ENCODE data around the gene DRAM2. TPM values are rescaled to one million over a fixed set of nuclear protein-coding genes. Genes with fewer than 3 reads are reported as not detected.
"Not testable (repeated sequence)": the region's sequence is repeated elsewhere in the genome, so short reads cannot be mapped to it uniquely, and the experiment has no call there.

The DRAM2 gene
- total and polyA plus RNA-seq, 7 experiments from 2014 or later: 26.9 to 87.5 (median 47.4) TPM

GRCh38 chr1:111079329-111079728 lies 60.6 kb downstream of the DRAM2 start:
- H3K27me3 Mint-ChIP-seq: peaks cover 0 to 54% (median 39%) of the 10 kb centered on the region in 5 donors
- H3K4me3 ChIP-seq (ENCODE audit: low read length); ATAC-seq; H3K36me3 ChIP-seq (ENCODE audit: control insufficient read depth in 2 of 3, insufficient read depth in 3 of 3, low read length in 3 of 3); H3K27ac ChIP-seq (ENCODE audit: low read depth, low read length); POLR2A ChIA-PET; H3K4me3 Mint-ChIP-seq; H3K27ac Mint-ChIP-seq; CTCF ChIA-PET; DNase-seq; intact Hi-C loops (cut with micrococcal nuclease); H3K36me3 Mint-ChIP-seq; H3K4me1 ChIP-seq (ENCODE audit: control insufficient read depth in 2 of 2, insufficient read depth in 2 of 2, low read length in 2 of 2); H3K27me3 ChIP-seq (ENCODE audit: control insufficient read depth in 2 of 2, insufficient read depth in 2 of 2, low read length in 2 of 2); H3K9me3 ChIP-seq (ENCODE audit: control insufficient read depth in 2 of 3, low read length in 3 of 3); H3K4me1 Mint-ChIP-seq: not testable (repeated sequence)
- peaks cover 4 to 41% (median 17%) of the 10 kb centered on the region in 11 donors for H3K9me3 Mint-ChIP-seq

GRCh38 chr1:111077312-111077711 lies 62.6 kb downstream of the DRAM2 start:
- peaks cover 0 to 33% (median 25%) of the 10 kb centered on the region in 5 donors for H3K27me3 Mint-ChIP-seq
- DNase-seq; H3K27me3 ChIP-seq (ENCODE audit: control insufficient read depth in 2 of 2, insufficient read depth in 2 of 2, low read length in 2 of 2); H3K4me1 ChIP-seq (ENCODE audit: control insufficient read depth in 2 of 2, insufficient read depth in 2 of 2, low read length in 2 of 2); H3K4me3 ChIP-seq (ENCODE audit: low read length); H3K36me3 ChIP-seq (ENCODE audit: control insufficient read depth in 2 of 3, insufficient read depth in 3 of 3, low read length in 3 of 3); POLR2A ChIA-PET; ATAC-seq; H3K27ac ChIP-seq (ENCODE audit: low read depth, low read length); H3K27ac Mint-ChIP-seq; H3K9me3 ChIP-seq (ENCODE audit: control insufficient read depth in 2 of 3, low read length in 3 of 3); intact Hi-C loops (cut with micrococcal nuclease); CTCF ChIA-PET; H3K4me1 Mint-ChIP-seq; H3K36me3 Mint-ChIP-seq; H3K4me3 Mint-ChIP-seq: not testable (repeated sequence)
- peaks cover 4 to 41% (median 17%) of the 10 kb centered on the region in 11 donors for H3K9me3 Mint-ChIP-seq

Other genes starting within 250 kb of the DRAM2 start
- gene LRIF1, start 176.2 kb downstream of the DRAM2 start, total RNA-seq: 10 to 100 TPM in 3 of 5 experiments, 1 to 10 TPM in 2; 7.9 to 25.8 (median 17.3) TPM
- gene LRIF1, start 176.2 kb downstream of the DRAM2 start, polyA plus RNA-seq: 10 to 100 TPM; 20.2 to 24.4 TPM
- 10 to 100 TPM; 39.1 to 57.5 (median 40.2) TPM for gene CEPT1, start 130 bp upstream of the DRAM2 start, total RNA-seq
- 10 to 100 TPM; 23.0 to 26.3 TPM for gene CEPT1, start 130 bp upstream of the DRAM2 start, polyA plus RNA-seq
- 100 to 1,000 TPM; 122 to 328 (median 288) TPM for gene DENND2D, start 60.6 kb upstream of the DRAM2 start, total RNA-seq
- gene DENND2D, start 60.6 kb upstream of the DRAM2 start, polyA plus RNA-seq: 100 to 1,000 TPM; 192 to 421 TPM
- 10 to 100 TPM in 3 of 5 experiments, 1 to 10 TPM in 2; 7.0 to 38.0 (median 18.8) TPM for gene CHI3L2, start 87.6 kb upstream of the DRAM2 start, total RNA-seq
- 100 to 1,000 TPM; 126 to 136 TPM for gene CHI3L2, start 87.6 kb upstream of the DRAM2 start, polyA plus RNA-seq
- not detected for gene CHIA, start 150.8 kb upstream of the DRAM2 start, total RNA-seq
- not detected for gene CHIA, start 150.8 kb upstream of the DRAM2 start, polyA plus RNA-seq